SK-N-SH (cell line): ENCODE measurements around the gene DMRTB1. TPM values are rescaled to one million over a fixed set of nuclear protein-coding genes. Genes with fewer than 3 reads are reported as not detected.
A peak's percentile ranks its signal among the peaks of the same experiment; 100 is the strongest.

Source experiments
- CTCF ChIA-PET: fragments of 300-600, 350-600 bp; formaldehyde crosslinking; extraction: SDS; loops from one replicate; lab custom pipeline; 2021; lab: Yijun Ruan, JAX
- POLR2A ChIA-PET: fragments of 350-600 bp; sonication (Branson Sonifier 250); formaldehyde crosslinking; extraction: SDS; loops from one replicate; lab custom pipeline; 2020; ENCODE audit warnings: antibody characterized with exemption, inconsistent platforms; lab: Yijun Ruan, JAX
- DNase-seq: peaks from one replicate; pipeline ENCODE4 v3.0.0; 2012
- H2AFZ ChIP-seq: fragments of 200-600 bp; sonication (generic); 2 replicates; pipeline ENCODE4 v1.8.1; 2016; ENCODE audit warnings: antibody characterized with exemption, mild to moderate bottlenecking, low read depth
- H3F3A ChIP-seq: fragments of 200-600 bp; sonication (generic); replicated peaks from 2 replicates; pipeline ENCODE3; 2016; ENCODE audit warnings: antibody characterized with exemption, mild to moderate bottlenecking; ENCODE audit not compliant: insufficient read depth
- H3K27ac ChIP-seq, 2 experiments: fragments of 200-500 bp in 1 of 2; fragments of 200-600 bp in 1 of 2; sonication (Bioruptor generic) in 1 of 2; sonication (generic), shearing (Covaris generic) in 1 of 2; 2 replicates each; pipeline versions ENCODE4 v1.5.1 to v1.6.1; 2014 to 2016; ENCODE audit warnings: low read depth in 2 of 2, inconsistent platforms in 1 of 2, low read length in 1 of 2, mild to moderate bottlenecking in 1 of 2, mixed read lengths in 1 of 2
- H3K27me3 ChIP-seq: fragments of 200-600 bp; sonication (generic), shearing (Covaris generic); 2 replicates; pipeline ENCODE4 v1.6.1; 2016; ENCODE audit warnings: mixed run types; ENCODE audit not compliant: insufficient read depth
- H3K36me3 ChIP-seq, 2 experiments: fragments of 200-500 bp in 1 of 2; fragments of 200-600 bp in 1 of 2; sonication (Bioruptor generic) in 1 of 2; sonication (generic) in 1 of 2; replicated peaks in 1 of 2; 2 replicates each; pipeline versions ENCODE3 to v1.5.1; 2014 to 2016; ENCODE audit warnings: low read length in 1 of 2, mild to moderate bottlenecking in 1 of 2; ENCODE audit not compliant: insufficient read depth in 2 of 2, control insufficient read depth in 1 of 2
- H3K4me1 ChIP-seq, 2 experiments: fragments of 200-500 bp in 1 of 2; fragments of 200-600 bp in 1 of 2; sonication (Bioruptor generic) in 1 of 2; sonication (generic), shearing (Covaris generic) in 1 of 2; 2 replicates each; pipeline versions ENCODE4 v1.5.1 to v1.6.1; 2014 to 2016; ENCODE audit warnings: low read depth in 1 of 2, low read length in 1 of 2, mixed run types in 1 of 2; ENCODE audit not compliant: insufficient read depth in 2 of 2, control insufficient read depth in 1 of 2
- H3K4me2 ChIP-seq: fragments of 200-600 bp; sonication (generic), shearing (Covaris generic); 2 replicates; pipeline ENCODE4 v1.6.1; 2017; ENCODE audit warnings: mixed run types
- H3K4me3 ChIP-seq, 2 experiments: fragments of 200-500 bp in 1 of 2; fragments of 200-600 bp in 1 of 2; sonication (Bioruptor generic) in 1 of 2; sonication (generic), shearing (Covaris generic) in 1 of 2; 2 replicates each; pipeline versions ENCODE4 v1.5.1 to v1.8.1; 2014 to 2016; ENCODE audit warnings: low read depth in 2 of 2, inconsistent platforms in 1 of 2, low read length in 1 of 2, mild to moderate bottlenecking in 1 of 2, mixed read lengths in 1 of 2, moderate library complexity in 1 of 2
- H3K79me2 ChIP-seq: fragments of 200-600 bp; sonication (generic); 2 replicates; pipeline ENCODE4 v1.8.1; 2017; ENCODE audit warnings: mild to moderate bottlenecking; ENCODE audit not compliant: insufficient read depth
- H3K9ac ChIP-seq: fragments of 200-600 bp; sonication (generic); 2 replicates; pipeline ENCODE4 v1.6.1; 2017; ENCODE audit warnings: mixed run types
- H3K9me2 ChIP-seq: fragments of 200-600 bp; sonication (generic); 2 replicates; pipeline ENCODE4 v1.6.1; 2017; ENCODE audit warnings: mixed run types
- H3K9me3 ChIP-seq: fragments of 200-600 bp; sonication (generic); 2 replicates; pipeline ENCODE4 v1.6.1; 2017; ENCODE audit warnings: mixed run types, mild to moderate bottlenecking, moderate library complexity
- H4K20me1 ChIP-seq: fragments of 200-600 bp; sonication (generic); 2 replicates; pipeline ENCODE4 v1.6.1; 2017; ENCODE audit warnings: mild to moderate bottlenecking, mixed run types; ENCODE audit not compliant: insufficient read depth
- FOSL2 ChIP-seq: IDR thresholded peaks from 2 replicates; pipeline ENCODE4 v1.4.0; 2012; ENCODE audit warnings: low read depth, mild to moderate bottlenecking, moderate library complexity, borderline replicate concordance
- MEF2A ChIP-seq: IDR thresholded peaks from 2 replicates; pipeline ENCODE4 v1.4.0; 2012; ENCODE audit warnings: low read depth, borderline replicate concordance
- NRF1 ChIP-seq: IDR thresholded peaks from 2 replicates; pipeline ENCODE4 v1.6.1; 2012; ENCODE audit warnings: low read depth, mild to moderate bottlenecking, low read length
- RXRA ChIP-seq: IDR thresholded peaks from 2 replicates; pipeline ENCODE4 v1.4.0; 2012; ENCODE audit warnings: low read depth, mild to moderate bottlenecking, borderline replicate concordance
- SIN3A ChIP-seq: IDR thresholded peaks from 2 replicates; pipeline ENCODE4 v1.6.1; 2012; ENCODE audit warnings: low read depth, mild to moderate bottlenecking, low read length, moderate library complexity, borderline replicate concordance
- SMC3 ChIP-seq: IDR thresholded peaks from 2 replicates; pipeline ENCODE4 v1.6.1; 2012; ENCODE audit warnings: low read depth, low read length, improper control_type of control experiment
- TAF1 ChIP-seq: IDR thresholded peaks from 2 replicates; pipeline ENCODE4 v1.6.1; 2012; ENCODE audit warnings: low read depth, mild to moderate bottlenecking, low read length, moderate library complexity, borderline replicate concordance
- TCF12 ChIP-seq: IDR thresholded peaks from 2 replicates; pipeline ENCODE4 v1.4.0; 2012
- TEAD4 ChIP-seq: IDR thresholded peaks from 2 replicates; pipeline ENCODE4 v1.4.0; 2012; ENCODE audit warnings: mild to moderate bottlenecking, borderline replicate concordance; ENCODE audit not compliant: insufficient read depth
- WGBS: methylation state at CpG from one replicate; pipeline ENCODE4 v1.1.6; 2017; ENCODE audit warnings: low lambda C conversion rate; 5-methylcytosine and 5-hydroxymethylcytosine counted together
- polyA plus RNA-seq, 3 experiments: library from polyadenylated mRNA; depleted of rRNA; stranded (reverse); fragments of >200 nt; gene quantifications; 2 replicates each; pipeline ENCODE4 v1.2.3, GENCODE V29; 2012
- TF ChIP-seq, protein P1 (sequence below): fragments of 200-600 bp; sonication (generic); IDR thresholded peaks from 2 replicates; pipeline ENCODE4 v1.6.1; 2017; ENCODE audit warnings: antibody characterized with exemption, mild to moderate bottlenecking, moderate library complexity

The DMRTB1 gene
- polyA plus RNA-seq, 1 of the 3 experiments (the other 2 are of a cell fraction): not detected

DNA sequence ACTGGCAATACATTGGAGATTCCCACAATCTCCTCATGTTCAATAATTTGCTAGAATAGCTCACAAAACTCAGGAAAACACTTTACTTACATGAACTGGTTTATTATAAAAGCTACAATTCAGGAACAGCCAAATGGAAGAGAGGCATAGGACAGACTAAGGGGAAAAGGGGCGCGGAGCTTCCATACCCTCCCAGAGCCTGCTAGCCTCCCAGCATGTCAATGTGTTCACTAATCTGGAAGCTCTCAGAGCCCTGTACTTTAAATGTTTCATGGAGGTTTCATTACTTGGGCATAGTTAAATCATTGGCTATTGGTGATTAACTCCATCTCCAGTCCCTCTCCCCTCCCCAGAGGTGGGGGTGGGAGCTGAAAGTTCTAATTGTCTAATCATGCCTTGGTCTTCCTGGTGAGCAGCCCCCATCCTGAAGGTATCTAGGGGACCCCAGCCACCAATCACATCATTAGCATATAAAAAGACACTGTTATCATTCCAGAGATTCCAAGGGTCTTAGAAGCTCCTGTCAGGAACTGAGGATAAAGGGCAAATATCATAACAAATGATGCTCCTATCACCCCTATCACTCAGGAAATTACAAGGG lies 10.9 kb upstream of the DMRTB1 start:
- Histone ChIP-seq H3K79me2 (no peaks in the 10 kb centered on the region), H3K4me3 (no peak overlapping the region), H3K36me3 (no peaks in the 10 kb centered on the region), H3F3A (no peaks in the 10 kb centered on the region), H3K9ac (no peak overlapping the region), H3K27me3 (no peaks in the 10 kb centered on the region), H3K27ac (peak overlapping the region in 1 of 2 experiments; percentile 45; a peak in 2 of 4 replicates), H3K9me3 (no peaks in the 10 kb centered on the region), H3K4me1 (peaks cover 0 to 11% of the 10 kb centered on the region in 2 experiments; a peak in 1 of 4 replicates), H4K20me1 (no peaks in the 10 kb centered on the region), H3K9me2 (no peaks in the 10 kb centered on the region), H2AFZ (peak overlapping the region; percentile 40; the same call in 1 of the 2 replicates), H3K4me2 (peak overlapping the region; percentile 4; the same call in 1 of the 2 replicates)
- DNase-seq: no peak
- CTCF ChIA-PET: interaction anchor here (0.7 to 2.2 kb wide), 8 partner anchors 12 to 415 kb away, joined by 3 to 10 read pairs (median 4); no protein-coding TSS in a partner anchor
- POLR2A ChIA-PET: no interaction called here
- TF ChIP-seq SMC3 (no peak), TAF1 (no peak), MEF2A (no peak), SIN3A (no peak), TEAD4 (no peak), NRF1 (no peak)
- TF ChIP-seq, protein P1, sequence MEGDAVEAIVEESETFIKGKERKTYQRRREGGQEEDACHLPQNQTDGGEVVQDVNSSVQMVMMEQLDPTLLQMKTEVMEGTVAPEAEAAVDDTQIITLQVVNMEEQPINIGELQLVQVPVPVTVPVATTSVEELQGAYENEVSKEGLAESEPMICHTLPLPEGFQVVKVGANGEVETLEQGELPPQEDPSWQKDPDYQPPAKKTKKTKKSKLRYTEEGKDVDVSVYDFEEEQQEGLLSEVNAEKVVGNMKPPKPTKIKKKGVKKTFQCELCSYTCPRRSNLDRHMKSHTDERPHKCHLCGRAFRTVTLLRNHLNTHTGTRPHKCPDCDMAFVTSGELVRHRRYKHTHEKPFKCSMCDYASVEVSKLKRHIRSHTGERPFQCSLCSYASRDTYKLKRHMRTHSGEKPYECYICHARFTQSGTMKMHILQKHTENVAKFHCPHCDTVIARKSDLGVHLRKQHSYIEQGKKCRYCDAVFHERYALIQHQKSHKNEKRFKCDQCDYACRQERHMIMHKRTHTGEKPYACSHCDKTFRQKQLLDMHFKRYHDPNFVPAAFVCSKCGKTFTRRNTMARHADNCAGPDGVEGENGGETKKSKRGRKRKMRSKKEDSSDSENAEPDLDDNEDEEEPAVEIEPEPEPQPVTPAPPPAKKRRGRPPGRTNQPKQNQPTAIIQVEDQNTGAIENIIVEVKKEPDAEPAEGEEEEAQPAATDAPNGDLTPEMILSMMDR: no peak
- 92% methylated on average over 2 of the region's 2 CpGs for WGBS

DNA sequence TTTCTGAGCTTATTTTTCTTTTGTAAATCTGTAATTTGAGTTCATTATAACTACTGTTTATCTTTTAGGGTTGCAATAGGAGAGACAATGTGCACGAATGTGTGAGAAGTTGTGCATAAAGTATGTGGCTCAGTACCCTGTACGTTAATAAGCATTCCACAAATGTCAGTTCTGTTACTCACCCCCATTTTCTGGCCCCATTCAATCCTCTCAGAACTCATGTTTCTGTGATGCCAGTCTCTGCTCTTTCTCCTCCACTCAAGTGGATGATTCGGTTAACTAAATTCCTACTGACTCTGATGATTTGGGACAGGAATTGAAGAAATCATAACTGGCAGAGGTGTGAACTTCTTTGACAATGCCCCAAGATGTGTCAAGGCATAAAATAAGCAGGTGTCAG lies 10.2 kb upstream of the DMRTB1 start:
- peak overlapping the region in 1 of 2 experiments; percentile 45; a peak in 2 of 4 replicates for H3K27ac ChIP-seq
- TF ChIP-seq TEAD4 (peak; percentile 31; the same call in 1 of the 2 replicates), TCF12 (peak; percentile 8; the same call in 1 of the 2 replicates), FOSL2 (0 out of 2 replicates have a peak, but pooled peaks have one; percentile 20), RXRA (no peak)
- H2AFZ ChIP-seq: peak overlapping the region; percentile 40; the same call in 1 of the 2 replicates
- no peaks in the 10 kb centered on the region for H3F3A ChIP-seq
- no peaks in the 10 kb centered on the region for H3K79me2 ChIP-seq
- H3K9me2 ChIP-seq: no peaks in the 10 kb centered on the region
- no peaks in the 10 kb centered on the region for H3K27me3 ChIP-seq
- no peaks in the 10 kb centered on the region for H3K9me3 ChIP-seq
- H3K4me2 ChIP-seq: peak overlapping the region; percentile 4
- WGBS: 16% methylated on average over 3 of the region's 3 CpGs
- no peaks in the 10 kb centered on the region for H3K36me3 ChIP-seq
- H4K20me1 ChIP-seq: no peaks in the 10 kb centered on the region
- DNase-seq: no peak
- H3K9ac ChIP-seq: no peak overlapping the region
- ChIA-PET CTCF (interaction anchor here (0.7 to 2.2 kb wide), 11 partner anchors 12 to 307 kb away, joined by 3 to 21 read pairs (median 5); no protein-coding TSS in a partner anchor), POLR2A (no interaction called here)
- no peak overlapping the region for H3K4me3 ChIP-seq
- peaks cover 0 to 11% of the 10 kb centered on the region in 2 experiments; a peak in 1 of 4 replicates for H3K4me1 ChIP-seq
